ENCODE results near the gene CEP72. TPM values are rescaled to one million over a fixed set of nuclear protein-coding genes. Genes with fewer than 3 reads are reported as not detected.

The CEP72 gene
- total RNA-seq, 1 donor from 2014 or later = 32.4 TPM

DNA sequence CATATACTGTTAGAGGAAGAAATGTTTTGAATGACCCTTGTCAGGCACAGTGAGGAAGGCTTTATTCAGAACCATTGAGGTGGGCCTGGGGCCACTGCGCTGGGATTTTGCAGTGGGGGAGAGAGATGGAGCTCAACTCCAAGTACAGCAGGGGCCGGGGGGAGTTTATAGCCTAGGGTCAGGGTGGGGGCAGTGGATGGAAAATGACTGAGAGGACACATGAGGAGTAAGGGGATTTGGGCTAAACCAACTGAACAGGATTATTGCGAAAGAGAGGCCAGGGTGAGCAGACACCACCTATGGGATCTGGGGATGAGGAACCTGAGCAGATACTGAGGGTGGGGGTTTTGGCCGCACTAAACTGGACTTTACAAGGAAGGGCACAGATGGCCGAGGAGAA lies 6.3 kb downstream of the CEP72 start:
- H3K4me3 Mint-ChIP-seq = no peak overlapping the region

DNA sequence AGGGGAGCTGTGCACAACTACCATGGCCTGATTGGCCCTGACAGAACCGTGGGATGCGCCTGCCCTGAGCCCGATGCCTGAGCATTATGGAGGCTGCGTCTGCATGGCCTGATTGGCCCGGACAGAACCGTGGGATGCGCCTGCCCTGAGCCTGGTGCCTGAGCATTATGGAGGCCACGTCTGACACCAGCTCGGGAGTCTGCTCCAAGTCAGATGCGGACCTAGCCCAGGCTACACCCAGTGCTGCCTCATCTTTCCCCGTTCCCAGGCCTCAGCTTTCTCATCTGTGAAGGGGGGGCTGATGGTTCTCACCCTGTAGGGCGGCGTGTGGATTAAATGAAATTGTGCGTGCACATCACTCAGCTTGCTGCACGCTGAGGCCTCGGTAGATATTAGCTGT lies 7.3 kb downstream of the CEP72 start:
- Mint-ChIP-seq H3K27ac (no peak overlapping the region), H3K9me3 (no peaks in the 10 kb centered on the region), H3K4me1 (ENCODE audit: low read depth) (peaks cover 18% of the 10 kb centered on the region), H3K36me3 (ENCODE audit: low read depth) (peaks cover 21% of the 10 kb centered on the region), H3K4me3 (no peak overlapping the region), H3K27me3 (ENCODE audit: insufficient read depth) (no peaks in the 10 kb centered on the region)
- intact Hi-C loops (cut with micrococcal nuclease) = loop anchor here (10.0 kb wide), 1 partner anchor 175 kb away; the partner anchor contains the start of gene EXOC3
- DNase-seq (ENCODE audit: low spot score) = no peak

More for the DNA sequence above, 6.3 kb downstream of the CEP72 start:
- no peak for DNase-seq (ENCODE audit: low spot score)
- intact Hi-C loops (cut with micrococcal nuclease) = loop anchor here (10.0 kb wide), 1 partner anchor 174 kb away; the partner anchor contains the start of gene EXOC3
- no peak overlapping the region for H3K27ac Mint-ChIP-seq
- H3K27me3 Mint-ChIP-seq (ENCODE audit: insufficient read depth) = no peaks in the 10 kb centered on the region
- peaks cover 21% of the 10 kb centered on the region for H3K36me3 Mint-ChIP-seq (ENCODE audit: low read depth)
- no peaks in the 10 kb centered on the region for H3K9me3 Mint-ChIP-seq
- H3K4me1 Mint-ChIP-seq (ENCODE audit: low read depth) = peaks cover 25% of the 10 kb centered on the region

DNA sequence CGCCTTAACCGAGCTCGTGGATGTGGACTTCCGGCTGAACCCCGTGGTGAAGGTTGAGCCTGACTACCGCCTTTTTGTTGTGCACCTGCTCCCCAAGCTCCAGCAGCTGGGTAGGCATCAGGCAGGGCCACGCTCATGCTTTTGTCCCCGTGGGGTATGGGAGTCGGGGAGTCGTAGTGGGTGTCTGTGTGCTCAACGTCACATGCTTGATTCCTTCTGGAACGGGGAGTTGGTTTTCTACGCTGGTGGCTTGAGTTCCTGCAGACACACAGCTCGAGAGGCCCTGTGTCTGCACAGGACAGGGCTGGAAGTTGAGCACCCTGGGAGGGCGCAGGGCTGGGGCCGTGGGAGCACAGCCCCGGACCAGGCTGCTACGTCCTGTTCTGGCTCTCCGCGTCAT lies 8.0 kb downstream of the CEP72 start:
- no peak overlapping the region for H3K4me3 Mint-ChIP-seq
- DNase-seq (ENCODE audit: low spot score) = no peak
- no peaks in the 10 kb centered on the region for H3K9me3 Mint-ChIP-seq
- no peaks in the 10 kb centered on the region for H3K27me3 Mint-ChIP-seq (ENCODE audit: insufficient read depth)
- H3K36me3 Mint-ChIP-seq (ENCODE audit: low read depth) = peaks cover 19% of the 10 kb centered on the region
- H3K27ac Mint-ChIP-seq = no peak overlapping the region
- intact Hi-C loops (cut with micrococcal nuclease) = no loop called here
- H3K4me1 Mint-ChIP-seq (ENCODE audit: low read depth) = peaks cover 13% of the 10 kb centered on the region

DNA sequence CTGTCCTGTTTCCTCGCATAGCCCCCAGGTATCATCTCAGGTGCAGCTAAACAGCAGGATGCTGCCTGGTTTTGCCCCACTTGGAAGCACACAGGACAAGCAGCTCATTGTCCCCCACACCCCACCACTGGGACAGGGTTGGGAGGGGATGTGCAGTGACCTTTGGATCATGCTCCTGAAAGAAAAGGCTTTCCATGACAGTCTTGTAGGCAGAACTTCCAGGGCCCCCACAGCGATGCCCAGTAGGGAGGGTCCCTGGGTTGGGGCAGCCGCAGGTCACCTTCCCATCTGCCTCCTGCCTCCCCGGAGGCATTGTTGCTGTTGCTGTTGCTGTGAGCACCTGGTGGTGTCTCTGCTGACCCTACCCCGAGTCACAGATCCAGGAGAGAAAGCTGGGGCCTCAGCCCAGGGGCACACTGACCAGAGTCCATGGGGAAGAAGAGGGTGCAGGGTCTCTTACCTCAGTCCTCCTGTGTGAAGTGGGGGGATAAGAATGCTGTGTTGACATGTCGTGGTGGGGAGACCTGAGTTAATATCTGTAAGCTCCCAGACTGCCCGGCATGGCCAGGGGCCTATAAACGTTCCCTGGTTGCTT lies 8.5 kb downstream of the CEP72 start:
- no peak for DNase-seq (ENCODE audit: low spot score)
- Mint-ChIP-seq H3K4me1 (ENCODE audit: low read depth) (peaks cover 9% of the 10 kb centered on the region), H3K4me3 (no peak overlapping the region), H3K36me3 (ENCODE audit: low read depth) (peaks cover 15% of the 10 kb centered on the region), H3K27me3 (ENCODE audit: insufficient read depth) (no peaks in the 10 kb centered on the region), H3K27ac (no peak overlapping the region), H3K9me3 (no peaks in the 10 kb centered on the region)
- intact Hi-C loops (cut with micrococcal nuclease) = no loop called here

DNA sequence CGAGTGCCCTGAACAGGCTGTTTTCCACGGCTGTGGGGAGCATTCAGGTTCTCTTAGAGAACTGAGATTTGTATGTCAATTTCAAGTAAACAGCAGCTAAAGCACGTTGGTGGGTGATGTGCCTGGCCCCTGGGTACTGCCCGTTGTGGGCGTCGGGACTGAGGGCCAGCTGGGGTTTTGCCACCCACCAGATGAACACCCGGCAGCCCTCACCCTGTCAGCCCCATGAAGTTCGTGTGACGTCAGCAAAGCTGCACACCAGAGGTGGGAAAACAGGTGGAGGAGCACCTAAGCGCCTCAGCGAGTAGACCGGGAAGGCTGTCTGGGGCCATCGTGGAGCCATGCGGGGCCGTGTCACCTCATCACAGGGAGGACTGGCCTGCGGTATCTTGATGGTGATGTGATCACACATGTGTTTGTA lies 9.2 kb downstream of the CEP72 start:
- Mint-ChIP-seq H3K4me3 (no peak overlapping the region), H3K9me3 (no peaks in the 10 kb centered on the region), H3K27me3 (ENCODE audit: insufficient read depth) (no peaks in the 10 kb centered on the region), H3K36me3 (ENCODE audit: low read depth) (peaks cover 14% of the 10 kb centered on the region), H3K27ac (no peak overlapping the region), H3K4me1 (ENCODE audit: low read depth) (peaks cover 4% of the 10 kb centered on the region)
- no peak for DNase-seq (ENCODE audit: low spot score)
- intact Hi-C loops (cut with micrococcal nuclease) = no loop called here

DNA sequence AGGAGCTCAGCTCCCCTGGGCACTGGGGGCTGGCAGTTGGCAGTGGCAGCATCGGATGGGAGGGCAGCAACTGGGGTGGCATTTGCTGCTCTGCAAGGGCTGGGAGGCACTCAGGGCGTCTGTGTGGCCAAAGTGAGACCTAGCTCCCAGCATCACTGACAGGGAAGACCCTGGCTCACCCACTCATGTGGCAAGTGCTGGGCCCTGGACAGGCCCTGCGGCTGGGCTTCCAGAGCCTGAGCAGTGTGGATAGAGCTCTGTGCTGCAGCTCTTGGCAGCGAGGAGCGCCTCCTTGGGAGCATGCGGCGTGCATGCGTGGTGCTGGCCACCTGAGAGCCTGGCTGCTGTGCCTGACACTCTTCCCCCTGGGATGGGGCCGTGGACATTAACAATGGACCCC lies 10.2 kb downstream of the CEP72 start:
- Mint-ChIP-seq H3K27me3 (ENCODE audit: insufficient read depth) (no peaks in the 10 kb centered on the region), H3K36me3 (ENCODE audit: low read depth) (peaks cover 12% of the 10 kb centered on the region), H3K27ac (no peak overlapping the region), H3K9me3 (no peaks in the 10 kb centered on the region), H3K4me1 (ENCODE audit: low read depth) (no peaks in the 10 kb centered on the region), H3K4me3 (no peak overlapping the region)
- DNase-seq (ENCODE audit: low spot score) = no peak
- intact Hi-C loops (cut with micrococcal nuclease) = no loop called here

DNA sequence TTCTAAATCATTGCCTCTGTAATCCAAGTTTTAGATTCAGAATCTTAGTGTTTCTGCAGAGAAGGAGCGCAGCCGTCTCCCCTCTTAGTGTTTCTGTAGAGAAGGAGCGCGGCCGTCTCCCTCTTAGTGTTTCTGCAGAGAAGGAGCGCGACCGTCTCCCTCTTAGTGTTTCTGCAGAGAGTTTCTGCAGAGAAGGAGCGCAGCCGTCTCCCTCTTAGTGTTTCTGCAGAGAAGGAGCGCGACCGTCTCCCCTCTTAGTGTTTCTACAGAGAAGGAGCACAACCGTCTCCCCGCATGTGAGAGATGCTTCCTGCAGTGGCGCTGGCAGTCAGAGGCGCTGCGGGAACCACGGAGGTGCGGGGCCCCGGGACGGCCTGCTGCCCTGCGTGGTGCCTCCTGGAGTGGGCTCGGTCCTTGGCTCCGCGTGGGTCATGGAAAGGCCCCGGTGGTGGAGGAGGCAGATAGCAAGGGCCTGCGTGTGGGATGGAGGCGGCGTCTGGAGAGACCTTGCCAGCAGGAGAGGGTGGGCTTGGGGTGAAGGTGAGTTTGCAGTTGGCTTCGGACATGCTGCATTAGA lies 10.9 kb downstream of the CEP72 start:
- Mint-ChIP-seq H3K4me1 (ENCODE audit: low read depth) (no peaks in the 10 kb centered on the region), H3K4me3 (no peak overlapping the region), H3K36me3 (ENCODE audit: low read depth) (peaks cover 12% of the 10 kb centered on the region), H3K9me3 (no peaks in the 10 kb centered on the region), H3K27me3 (ENCODE audit: insufficient read depth) (no peaks in the 10 kb centered on the region), H3K27ac (no peak overlapping the region)
- no peak for DNase-seq (ENCODE audit: low spot score)
- intact Hi-C loops (cut with micrococcal nuclease) = no loop called here

DNA sequence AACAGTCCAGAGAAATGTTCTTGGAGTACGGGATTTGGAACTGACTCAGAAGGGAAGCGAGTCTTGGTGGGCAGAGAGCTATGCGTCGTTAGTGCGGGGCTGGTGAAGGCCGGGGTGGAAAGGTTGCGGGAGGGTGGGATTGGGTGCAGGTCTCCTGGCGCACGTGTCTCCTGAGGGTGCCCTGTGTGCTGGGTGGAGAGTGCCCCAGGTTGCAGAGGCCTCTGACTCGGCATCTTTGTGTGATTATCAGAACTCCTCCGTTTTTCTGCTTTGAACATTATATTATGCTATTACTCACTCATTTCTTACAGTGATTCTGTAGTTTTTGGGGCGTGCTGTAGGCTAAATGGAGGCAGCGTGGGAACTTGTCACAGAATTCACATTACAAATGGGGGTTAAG lies 11.4 kb downstream of the CEP72 start:
- no peak for DNase-seq (ENCODE audit: low spot score)
- no peak overlapping the region for H3K27ac Mint-ChIP-seq
- H3K4me1 Mint-ChIP-seq (ENCODE audit: low read depth) = no peaks in the 10 kb centered on the region
- H3K36me3 Mint-ChIP-seq (ENCODE audit: low read depth) = peaks cover 11% of the 10 kb centered on the region
- H3K27me3 Mint-ChIP-seq (ENCODE audit: insufficient read depth) = no peaks in the 10 kb centered on the region
- intact Hi-C loops (cut with micrococcal nuclease) = no loop called here
- no peak overlapping the region for H3K4me3 Mint-ChIP-seq
- no peaks in the 10 kb centered on the region for H3K9me3 Mint-ChIP-seq

DNA sequence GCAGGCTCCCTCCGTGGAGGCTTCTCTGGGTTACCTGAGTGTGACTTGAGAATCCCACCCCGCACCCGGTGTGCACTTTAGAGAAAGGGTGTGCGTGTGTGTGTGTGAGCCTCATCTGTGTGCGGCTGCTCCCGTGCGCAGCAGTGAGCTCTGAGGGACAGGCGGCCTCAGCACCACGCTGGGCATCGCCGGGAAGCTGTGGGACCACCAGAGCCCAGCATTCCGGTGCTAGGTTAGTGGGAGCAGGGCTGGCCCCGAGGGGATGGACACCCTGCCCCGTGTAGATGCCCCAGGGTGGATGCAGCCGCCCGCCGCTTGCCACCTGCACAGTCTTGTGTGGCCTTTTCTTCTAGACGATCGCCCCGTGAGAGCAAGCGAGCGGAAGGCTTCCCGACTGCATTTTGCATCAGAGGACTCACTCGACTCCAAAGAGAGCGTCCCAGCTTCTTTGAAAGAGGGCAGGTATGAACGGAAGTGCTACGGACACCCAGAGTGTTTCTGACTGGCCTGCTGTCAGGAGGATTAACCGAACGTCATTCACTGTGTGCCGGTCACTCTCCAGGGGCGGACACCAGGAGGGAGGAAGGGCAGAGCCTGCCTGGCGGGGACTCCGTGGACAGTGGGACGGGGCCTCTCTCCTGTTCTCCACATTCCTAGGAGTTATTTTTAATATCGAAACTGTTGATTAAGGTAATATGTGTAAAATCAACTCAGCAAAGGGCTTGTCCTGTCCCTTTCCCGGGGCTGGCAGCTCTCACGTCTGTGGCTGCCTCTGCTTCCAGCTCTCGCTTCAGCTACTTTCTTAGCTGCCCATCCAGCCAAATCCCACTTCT lies 12.2 kb downstream of the CEP72 start:
- Mint-ChIP-seq H3K9me3 (no peaks in the 10 kb centered on the region), H3K27ac (no peak overlapping the region), H3K27me3 (ENCODE audit: insufficient read depth) (no peaks in the 10 kb centered on the region), H3K4me1 (ENCODE audit: low read depth) (no peaks in the 10 kb centered on the region), H3K4me3 (no peak overlapping the region), H3K36me3 (ENCODE audit: low read depth) (peaks cover 11% of the 10 kb centered on the region)
- no peak for DNase-seq (ENCODE audit: low spot score)
- intact Hi-C loops (cut with micrococcal nuclease) = no loop called here

DNA sequence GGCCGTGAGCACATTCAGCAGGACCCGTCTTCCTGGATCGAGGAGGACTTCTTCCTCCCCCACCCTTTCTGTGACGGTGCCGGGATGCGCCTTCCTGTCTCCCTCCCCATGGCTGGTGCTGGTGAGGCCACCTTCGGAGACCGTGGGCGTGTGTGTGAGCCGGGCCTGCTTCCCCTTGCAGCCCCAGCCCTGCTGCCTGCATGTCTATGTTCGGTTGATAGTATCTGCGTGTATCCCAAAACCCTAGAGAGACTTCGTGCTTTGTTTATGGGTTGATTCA lies 12.8 kb downstream of the CEP72 start:
- Mint-ChIP-seq H3K36me3 (ENCODE audit: low read depth) (peaks cover 8% of the 10 kb centered on the region), H3K27ac (no peak overlapping the region), H3K9me3 (no peaks in the 10 kb centered on the region), H3K4me1 (ENCODE audit: low read depth) (no peaks in the 10 kb centered on the region), H3K4me3 (no peak overlapping the region), H3K27me3 (ENCODE audit: insufficient read depth) (no peaks in the 10 kb centered on the region)
- no peak for DNase-seq (ENCODE audit: low spot score)
- intact Hi-C loops (cut with micrococcal nuclease) = no loop called here

DNA sequence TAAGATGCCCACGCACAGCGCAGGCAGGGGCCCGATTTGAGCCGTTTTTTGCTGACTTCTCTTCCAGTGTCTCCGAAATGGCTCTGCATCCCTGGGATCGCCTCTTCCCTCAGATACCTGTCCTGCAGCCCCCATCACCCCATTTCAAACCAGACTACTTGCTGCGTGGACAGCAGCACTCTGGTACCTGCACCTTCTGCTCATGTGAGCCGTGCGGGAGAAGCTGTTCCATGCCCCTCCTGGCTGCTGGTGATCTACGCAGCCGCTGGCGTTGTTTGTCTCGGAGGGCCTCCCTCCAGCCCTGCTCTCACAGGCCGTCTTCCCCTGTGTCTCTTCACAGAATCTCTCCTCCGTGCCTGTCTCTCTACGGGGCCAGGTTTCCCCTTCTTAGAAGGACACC lies 13.4 kb downstream of the CEP72 start:
- DNase-seq (ENCODE audit: low spot score) = no peak
- no peak overlapping the region for H3K4me3 Mint-ChIP-seq
- H3K9me3 Mint-ChIP-seq = no peaks in the 10 kb centered on the region
- H3K27me3 Mint-ChIP-seq (ENCODE audit: insufficient read depth) = no peaks in the 10 kb centered on the region
- intact Hi-C loops (cut with micrococcal nuclease) = no loop called here
- no peak overlapping the region for H3K27ac Mint-ChIP-seq
- no peaks in the 10 kb centered on the region for H3K4me1 Mint-ChIP-seq (ENCODE audit: low read depth)
- peaks cover 8% of the 10 kb centered on the region for H3K36me3 Mint-ChIP-seq (ENCODE audit: low read depth)

DNA sequence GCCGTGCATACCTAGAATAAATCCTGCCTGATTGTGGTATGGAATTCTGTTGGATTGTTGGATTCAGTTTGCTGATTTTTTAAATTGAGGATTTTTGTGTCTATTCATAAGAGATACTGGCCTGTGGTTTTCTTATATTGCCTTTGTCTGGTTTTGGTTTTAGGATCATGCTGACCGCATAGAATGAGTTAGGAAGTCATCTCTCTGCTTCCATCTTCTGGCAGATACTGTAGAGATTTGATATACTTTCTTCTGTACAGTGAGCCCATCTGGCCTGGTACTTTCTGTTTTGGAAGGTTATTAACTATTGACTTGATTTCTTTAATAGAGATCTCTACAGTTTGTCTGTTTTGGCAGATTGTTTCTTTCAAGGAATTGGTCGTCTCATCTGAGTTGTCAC lies 14.7 kb downstream of the CEP72 start:
- Mint-ChIP-seq H3K9me3 (no peaks in the 10 kb centered on the region), H3K36me3 (ENCODE audit: low read depth) (peaks cover 8% of the 10 kb centered on the region)
- intact Hi-C loops (cut with micrococcal nuclease) = no loop called here

DNA sequence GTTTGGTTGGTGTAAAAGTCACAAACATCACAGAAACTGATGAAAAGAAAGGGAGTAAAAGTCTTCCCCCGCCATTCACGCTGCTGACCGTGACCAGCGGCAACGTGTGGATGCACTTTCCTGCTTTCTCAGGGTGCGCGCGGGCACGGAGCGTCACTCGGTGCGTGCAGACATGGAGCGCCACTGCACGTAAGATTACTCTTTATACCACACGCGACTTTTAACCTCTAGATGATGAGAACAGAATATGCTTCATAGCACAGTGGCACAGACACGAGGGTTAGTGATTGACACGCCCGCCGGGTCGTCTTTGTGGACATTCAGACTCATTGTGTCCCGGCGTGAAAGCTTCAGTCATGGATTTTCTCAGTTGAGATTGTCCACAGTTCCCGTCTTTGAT lies 15.7 kb downstream of the CEP72 start:
- no peaks in the 10 kb centered on the region for H3K4me1 Mint-ChIP-seq (ENCODE audit: low read depth)
- peaks cover 8% of the 10 kb centered on the region for H3K36me3 Mint-ChIP-seq (ENCODE audit: low read depth)
- no peaks in the 10 kb centered on the region for H3K9me3 Mint-ChIP-seq
- H3K27me3 Mint-ChIP-seq (ENCODE audit: insufficient read depth) = no peaks in the 10 kb centered on the region
- no peak overlapping the region for H3K27ac Mint-ChIP-seq
- intact Hi-C loops (cut with micrococcal nuclease) = no loop called here
- DNase-seq (ENCODE audit: low spot score) = no peak
- no peak overlapping the region for H3K4me3 Mint-ChIP-seq

More for the DNA sequence above, 14.7 kb downstream of the CEP72 start:
- Mint-ChIP-seq H3K4me3 (no peak overlapping the region), H3K27ac (no peak overlapping the region), H3K4me1 (ENCODE audit: low read depth) (no peaks in the 10 kb centered on the region), H3K27me3 (ENCODE audit: insufficient read depth) (no peaks in the 10 kb centered on the region)
- no peak for DNase-seq (ENCODE audit: low spot score)

All from activated T-helper 1 cell treated with anti-CD3 and anti-CD28 coated beads, Interleukin-12 subunit alpha, Interleukin-12 subunit beta, Interleukin-2, Interleukin-4 antibody, amounts not matched to agents 30 ng/mL and 10 ng/mL and 1 ng/mL, durations not matched to agents 14 hours and 24 hours and 36 hours (primary cell).